SK-N-SH (cell line): ENCODE measurements around the gene PADI2. TPM values are rescaled to one million over a fixed set of nuclear protein-coding genes. Genes with fewer than 3 reads are reported as not detected.

Experiments
- CTCF ChIA-PET: fragments of 300-600, 350-600 bp; formaldehyde crosslinking; extraction: SDS; loops from one replicate; lab custom pipeline; 2021; lab: Yijun Ruan, JAX
- POLR2A ChIA-PET: fragments of 350-600 bp; sonication (Branson Sonifier 250); formaldehyde crosslinking; extraction: SDS; loops from one replicate; lab custom pipeline; 2020; ENCODE audit warnings: antibody characterized with exemption, inconsistent platforms; lab: Yijun Ruan, JAX
- DNase-seq: peaks from one replicate; pipeline ENCODE4 v3.0.0; 2012
- H2AFZ ChIP-seq: fragments of 200-600 bp; sonication (generic); 2 replicates; pipeline ENCODE4 v1.8.1; 2016; ENCODE audit warnings: antibody characterized with exemption, mild to moderate bottlenecking, low read depth
- H3F3A ChIP-seq: fragments of 200-600 bp; sonication (generic); replicated peaks from 2 replicates; pipeline ENCODE3; 2016; ENCODE audit warnings: antibody characterized with exemption, mild to moderate bottlenecking; ENCODE audit not compliant: insufficient read depth
- H3K27ac ChIP-seq, 2 experiments: fragments of 200-500 bp in 1 of 2; fragments of 200-600 bp in 1 of 2; sonication (Bioruptor generic) in 1 of 2; sonication (generic), shearing (Covaris generic) in 1 of 2; 2 replicates each; pipeline versions ENCODE4 v1.5.1 to v1.6.1; 2014 to 2016; ENCODE audit warnings: low read depth in 2 of 2, inconsistent platforms in 1 of 2, low read length in 1 of 2, mild to moderate bottlenecking in 1 of 2, mixed read lengths in 1 of 2
- H3K27me3 ChIP-seq: fragments of 200-600 bp; sonication (generic), shearing (Covaris generic); 2 replicates; pipeline ENCODE4 v1.6.1; 2016; ENCODE audit warnings: mixed run types; ENCODE audit not compliant: insufficient read depth
- H3K36me3 ChIP-seq, 2 experiments: fragments of 200-500 bp in 1 of 2; fragments of 200-600 bp in 1 of 2; sonication (Bioruptor generic) in 1 of 2; sonication (generic) in 1 of 2; replicated peaks in 1 of 2; 2 replicates each; pipeline versions ENCODE3 to v1.5.1; 2014 to 2016; ENCODE audit warnings: low read length in 1 of 2, mild to moderate bottlenecking in 1 of 2; ENCODE audit not compliant: insufficient read depth in 2 of 2, control insufficient read depth in 1 of 2
- H3K4me1 ChIP-seq, 2 experiments: fragments of 200-500 bp in 1 of 2; fragments of 200-600 bp in 1 of 2; sonication (Bioruptor generic) in 1 of 2; sonication (generic), shearing (Covaris generic) in 1 of 2; 2 replicates each; pipeline versions ENCODE4 v1.5.1 to v1.6.1; 2014 to 2016; ENCODE audit warnings: low read depth in 1 of 2, low read length in 1 of 2, mixed run types in 1 of 2; ENCODE audit not compliant: insufficient read depth in 2 of 2, control insufficient read depth in 1 of 2
- H3K4me2 ChIP-seq: fragments of 200-600 bp; sonication (generic), shearing (Covaris generic); 2 replicates; pipeline ENCODE4 v1.6.1; 2017; ENCODE audit warnings: mixed run types
- H3K4me3 ChIP-seq, 2 experiments: fragments of 200-500 bp in 1 of 2; fragments of 200-600 bp in 1 of 2; sonication (Bioruptor generic) in 1 of 2; sonication (generic), shearing (Covaris generic) in 1 of 2; 2 replicates each; pipeline versions ENCODE4 v1.5.1 to v1.8.1; 2014 to 2016; ENCODE audit warnings: low read depth in 2 of 2, inconsistent platforms in 1 of 2, low read length in 1 of 2, mild to moderate bottlenecking in 1 of 2, mixed read lengths in 1 of 2, moderate library complexity in 1 of 2
- H3K79me2 ChIP-seq: fragments of 200-600 bp; sonication (generic); 2 replicates; pipeline ENCODE4 v1.8.1; 2017; ENCODE audit warnings: mild to moderate bottlenecking; ENCODE audit not compliant: insufficient read depth
- H3K9ac ChIP-seq: fragments of 200-600 bp; sonication (generic); 2 replicates; pipeline ENCODE4 v1.6.1; 2017; ENCODE audit warnings: mixed run types
- H3K9me2 ChIP-seq: fragments of 200-600 bp; sonication (generic); 2 replicates; pipeline ENCODE4 v1.6.1; 2017; ENCODE audit warnings: mixed run types
- H3K9me3 ChIP-seq: fragments of 200-600 bp; sonication (generic); 2 replicates; pipeline ENCODE4 v1.6.1; 2017; ENCODE audit warnings: mixed run types, mild to moderate bottlenecking, moderate library complexity
- H4K20me1 ChIP-seq: fragments of 200-600 bp; sonication (generic); 2 replicates; pipeline ENCODE4 v1.6.1; 2017; ENCODE audit warnings: mild to moderate bottlenecking, mixed run types; ENCODE audit not compliant: insufficient read depth
- ELF1 ChIP-seq: IDR thresholded peaks from 2 replicates; pipeline ENCODE4 v1.4.0; 2012
- EP300 ChIP-seq, 2 experiments: IDR thresholded peaks; 2 replicates each; pipeline versions ENCODE4 v1.4.0 to v1.6.1; 2012; ENCODE audit warnings: borderline replicate concordance in 1 of 2, low read depth in 1 of 2, low read length in 1 of 2
- FOSL2 ChIP-seq: IDR thresholded peaks from 2 replicates; pipeline ENCODE4 v1.4.0; 2012; ENCODE audit warnings: low read depth, mild to moderate bottlenecking, moderate library complexity, borderline replicate concordance
- MXI1 ChIP-seq: IDR thresholded peaks from 2 replicates; pipeline ENCODE4 v1.6.1; 2012; ENCODE audit warnings: mild to moderate bottlenecking, low read depth, low read length, improper control_type of control experiment
- POLR2AphosphoS5 ChIP-seq: IDR thresholded peaks from 2 replicates; pipeline ENCODE4 v1.6.1; 2012; ENCODE audit warnings: low read depth, low read length
- RCOR1 ChIP-seq: fragments of 150-350 bp; IDR thresholded peaks from 2 replicates; pipeline ENCODE4 v1.6.1; 2017; ENCODE audit warnings: antibody characterized with exemption, low read length
- RXRA ChIP-seq: IDR thresholded peaks from 2 replicates; pipeline ENCODE4 v1.4.0; 2012; ENCODE audit warnings: low read depth, mild to moderate bottlenecking, borderline replicate concordance
- SMC3 ChIP-seq: IDR thresholded peaks from 2 replicates; pipeline ENCODE4 v1.6.1; 2012; ENCODE audit warnings: low read depth, low read length, improper control_type of control experiment
- WGBS: methylation state at CpG from one replicate; pipeline ENCODE4 v1.1.6; 2017; ENCODE audit warnings: low lambda C conversion rate; 5-methylcytosine and 5-hydroxymethylcytosine counted together
- polyA plus RNA-seq, 3 experiments: library from polyadenylated mRNA; depleted of rRNA; stranded (reverse); fragments of >200 nt; gene quantifications; 2 replicates each; pipeline ENCODE4 v1.2.3, GENCODE V29; 2012
- TF ChIP-seq, protein P1 (sequence below): IDR thresholded peaks from 2 replicates; pipeline ENCODE4 v1.6.1; 2012; ENCODE audit warnings: mild to moderate bottlenecking, low read depth, low read length, moderate library complexity
- TF ChIP-seq, protein P2 (sequence below): fragments of 150-350 bp; IDR thresholded peaks from 2 replicates; pipeline ENCODE4 v1.6.1; 2017; ENCODE audit warnings: antibody characterized with exemption, low read length, low read depth, borderline replicate concordance

The PADI2 gene
- polyA plus RNA-seq, 1 of the 3 experiments (the other 2 are of a cell fraction), result 0.58 TPM

DNA sequence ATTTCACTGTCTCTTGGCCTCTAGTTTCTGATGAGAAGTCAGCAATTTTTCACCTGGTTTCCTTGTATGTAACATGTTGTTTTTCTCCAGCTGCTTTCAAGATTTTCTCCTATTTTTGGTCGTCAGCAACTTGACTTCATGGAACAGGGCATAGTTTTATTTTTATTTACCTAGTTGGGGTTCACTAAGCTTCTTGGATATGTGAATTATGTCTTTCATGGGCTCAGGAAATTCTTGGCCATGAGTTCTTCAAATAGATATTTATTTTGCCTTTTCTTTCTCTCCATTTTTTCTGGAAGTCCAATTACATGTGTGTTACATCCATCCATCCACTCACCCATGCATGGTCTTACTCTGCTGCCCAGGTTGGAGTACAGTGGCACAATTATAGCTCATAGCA is 79.1 kb downstream of the PADI2 start:
- H3K9me2 ChIP-seq, result no peaks in the 10 kb centered on the region
- no peak overlapping the region; a peak in 1 of 4 replicates for H3K4me3 ChIP-seq
- no peak overlapping the region for H3K27ac ChIP-seq
- no peak overlapping the region for H3K9ac ChIP-seq
- H2AFZ ChIP-seq, result no peak overlapping the region
- TF ChIP-seq MXI1, result no peak
- TF ChIP-seq RCOR1, result no peak
- TF ChIP-seq, protein P1, sequence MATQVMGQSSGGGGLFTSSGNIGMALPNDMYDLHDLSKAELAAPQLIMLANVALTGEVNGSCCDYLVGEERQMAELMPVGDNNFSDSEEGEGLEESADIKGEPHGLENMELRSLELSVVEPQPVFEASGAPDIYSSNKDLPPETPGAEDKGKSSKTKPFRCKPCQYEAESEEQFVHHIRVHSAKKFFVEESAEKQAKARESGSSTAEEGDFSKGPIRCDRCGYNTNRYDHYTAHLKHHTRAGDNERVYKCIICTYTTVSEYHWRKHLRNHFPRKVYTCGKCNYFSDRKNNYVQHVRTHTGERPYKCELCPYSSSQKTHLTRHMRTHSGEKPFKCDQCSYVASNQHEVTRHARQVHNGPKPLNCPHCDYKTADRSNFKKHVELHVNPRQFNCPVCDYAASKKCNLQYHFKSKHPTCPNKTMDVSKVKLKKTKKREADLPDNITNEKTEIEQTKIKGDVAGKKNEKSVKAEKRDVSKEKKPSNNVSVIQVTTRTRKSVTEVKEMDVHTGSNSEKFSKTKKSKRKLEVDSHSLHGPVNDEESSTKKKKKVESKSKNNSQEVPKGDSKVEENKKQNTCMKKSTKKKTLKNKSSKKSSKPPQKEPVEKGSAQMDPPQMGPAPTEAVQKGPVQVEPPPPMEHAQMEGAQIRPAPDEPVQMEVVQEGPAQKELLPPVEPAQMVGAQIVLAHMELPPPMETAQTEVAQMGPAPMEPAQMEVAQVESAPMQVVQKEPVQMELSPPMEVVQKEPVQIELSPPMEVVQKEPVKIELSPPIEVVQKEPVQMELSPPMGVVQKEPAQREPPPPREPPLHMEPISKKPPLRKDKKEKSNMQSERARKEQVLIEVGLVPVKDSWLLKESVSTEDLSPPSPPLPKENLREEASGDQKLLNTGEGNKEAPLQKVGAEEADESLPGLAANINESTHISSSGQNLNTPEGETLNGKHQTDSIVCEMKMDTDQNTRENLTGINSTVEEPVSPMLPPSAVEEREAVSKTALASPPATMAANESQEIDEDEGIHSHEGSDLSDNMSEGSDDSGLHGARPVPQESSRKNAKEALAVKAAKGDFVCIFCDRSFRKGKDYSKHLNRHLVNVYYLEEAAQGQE, result no peak
- no peak for TF ChIP-seq POLR2AphosphoS5
- no peak for TF ChIP-seq SMC3
- no peak for TF ChIP-seq RXRA
- TF ChIP-seq ELF1, result no peak
- TF ChIP-seq EP300 (IDR thresholded peaks at IDR 0.05; ENCODE audit: borderline replicate concordance in 1 of 2, low read depth in 1 of 2, low read length in 1 of 2), result no peak
- TF ChIP-seq FOSL2, result no peak
- TF ChIP-seq, protein P2, sequence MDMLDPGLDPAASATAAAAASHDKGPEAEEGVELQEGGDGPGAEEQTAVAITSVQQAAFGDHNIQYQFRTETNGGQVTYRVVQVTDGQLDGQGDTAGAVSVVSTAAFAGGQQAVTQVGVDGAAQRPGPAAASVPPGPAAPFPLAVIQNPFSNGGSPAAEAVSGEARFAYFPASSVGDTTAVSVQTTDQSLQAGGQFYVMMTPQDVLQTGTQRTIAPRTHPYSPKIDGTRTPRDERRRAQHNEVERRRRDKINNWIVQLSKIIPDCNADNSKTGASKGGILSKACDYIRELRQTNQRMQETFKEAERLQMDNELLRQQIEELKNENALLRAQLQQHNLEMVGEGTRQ, result no peak
- TF ChIP-seq, all 33 proteins: peak for 0
- no peaks in the 10 kb centered on the region for H3F3A ChIP-seq
- 86% methylated on average over 1 of the region's 1 CpG for WGBS
- ChIA-PET CTCF (interaction anchor here (24.3 kb wide), 1 partner anchor 81 kb away, joined by 408 read pairs; no protein-coding TSS in a partner anchor), POLR2A (no interaction called here)
- H3K27me3 ChIP-seq, result no peaks in the 10 kb centered on the region
- H3K36me3 ChIP-seq, result peaks cover 29 to 62% of the 10 kb centered on the region in 2 experiments
- H4K20me1 ChIP-seq, result no peaks in the 10 kb centered on the region
- H3K79me2 ChIP-seq, result peaks cover 32% of the 10 kb centered on the region
- no peak overlapping the region for H3K4me2 ChIP-seq
- H3K9me3 ChIP-seq, result no peaks in the 10 kb centered on the region
- DNase-seq, result no peak
- H3K4me1 ChIP-seq, result no peaks in the 10 kb centered on the region

DNA sequence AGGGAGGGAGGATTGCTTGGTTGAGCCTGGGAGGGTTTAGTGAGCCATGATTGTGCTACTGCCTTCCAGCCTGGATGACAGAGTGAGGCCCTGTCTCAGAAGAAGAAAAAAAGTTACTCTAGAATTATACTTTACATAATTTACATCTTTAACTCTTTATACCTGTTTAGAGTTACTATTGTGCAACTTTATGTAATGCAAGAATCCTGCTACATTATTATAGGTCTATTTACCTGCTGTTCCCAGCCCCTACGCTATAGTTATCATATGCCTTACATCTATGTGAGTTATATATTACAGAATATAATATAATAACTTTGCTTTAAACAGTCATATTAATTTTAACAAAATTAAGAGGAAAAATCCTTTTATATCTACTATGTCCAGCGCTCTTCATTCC is 79.7 kb downstream of the PADI2 start:
- H4K20me1 ChIP-seq, result no peaks in the 10 kb centered on the region
- no peak overlapping the region for H3K4me2 ChIP-seq
- no peak overlapping the region for H3K27ac ChIP-seq
- H3K9ac ChIP-seq, result no peak overlapping the region
- TF ChIP-seq ELF1, result no peak
- DNase-seq, result no peak
- no peaks in the 10 kb centered on the region for H3K4me1 ChIP-seq
- no peak overlapping the region for H3K4me3 ChIP-seq
- no peak overlapping the region for H2AFZ ChIP-seq
- no peaks in the 10 kb centered on the region for H3K9me3 ChIP-seq
- no peaks in the 10 kb centered on the region for H3F3A ChIP-seq
- ChIA-PET POLR2A (no interaction called here), CTCF (interaction anchor here (24.3 kb wide), 1 partner anchor 81 kb away, joined by 408 read pairs; no protein-coding TSS in a partner anchor)
- H3K9me2 ChIP-seq, result no peaks in the 10 kb centered on the region
- no peaks in the 10 kb centered on the region for H3K27me3 ChIP-seq
- 98% methylated on average over 2 of the region's 2 CpGs for WGBS
- H3K36me3 ChIP-seq, result peaks cover 27 to 56% of the 10 kb centered on the region in 2 experiments
- peaks cover 29% of the 10 kb centered on the region for H3K79me2 ChIP-seq
